Neural progenitor cell (in vitro differentiated cells): ENCODE measurements around the gene SET. TPM values are rescaled to one million over a fixed set of nuclear protein-coding genes. Genes with fewer than 3 reads are reported as not detected.
"Not testable (repeated sequence)": the region's sequence is repeated elsewhere in the genome, so short reads cannot be mapped to it uniquely, and the experiment has no call there.

ENCODE experiments used
- DNase-seq: peaks from one replicate; pipeline ENCODE4 v3.0.0-alpha.2; 2016; ENCODE audit warnings: low spot score
- H2AFZ ChIP-seq: fragments of 200-600 bp; sonication (generic); replicated peaks from 2 replicates; pipeline ENCODE4 v1.6.1; 2016; ENCODE audit warnings: antibody characterized with exemption
- H3F3A ChIP-seq: fragments of 200-600 bp; sonication (generic); 2 replicates; pipeline ENCODE4 v1.6.1; 2016; ENCODE audit warnings: antibody characterized with exemption, low read depth
- H3K27ac ChIP-seq: fragments of 200-600 bp; sonication (generic); 2 replicates; pipeline ENCODE4 v1.5.1; 2016; ENCODE audit warnings: mild to moderate bottlenecking
- H3K27me3 ChIP-seq: fragments of 200-600 bp; sonication (generic); 2 replicates; pipeline ENCODE4 v1.6.1; 2016; ENCODE audit warnings: mild to moderate bottlenecking, moderate library complexity
- H3K36me3 ChIP-seq: fragments of 200-600 bp; sonication (generic); 2 replicates; pipeline ENCODE4 v1.5.1; 2016
- H3K4me1 ChIP-seq: fragments of 200-600 bp; sonication (generic); 2 replicates; pipeline ENCODE4 v1.6.1; 2016; ENCODE audit warnings: mixed run types
- H3K4me2 ChIP-seq: fragments of 200-600 bp; sonication (generic); 2 replicates; pipeline ENCODE4 v1.6.1; 2016
- H3K4me3 ChIP-seq: fragments of 200-600 bp; sonication (generic); 2 replicates; pipeline ENCODE4 v1.5.1; 2016
- H3K79me2 ChIP-seq: fragments of 200-600 bp; sonication (generic); 2 replicates; pipeline ENCODE4 v1.6.1; 2016; ENCODE audit warnings: low read depth
- H3K9ac ChIP-seq: fragments of 200-600 bp; sonication (generic); 2 replicates; pipeline ENCODE4 v1.6.1; 2016
- H3K9me3 ChIP-seq: fragments of 200-600 bp; sonication (generic); 2 replicates; pipeline ENCODE4 v1.5.1; 2016; ENCODE audit warnings: low read depth
- H4K20me1 ChIP-seq: fragments of 200-600 bp; sonication (generic); 2 replicates; pipeline ENCODE4 v1.6.1; 2016; ENCODE audit warnings: low read depth
- H3K27ac Mint-ChIP-seq: 3 replicates; pipeline ENCODE4 v1.8.0; 2021; ENCODE audit warnings: mixed read lengths
- H3K27me3 Mint-ChIP-seq: 2 replicates; pipeline ENCODE4 v1.8.0; 2022; ENCODE audit warnings: low read depth, mild to moderate bottlenecking, inconsistent platforms, moderate library complexity, mixed read lengths; ENCODE audit not compliant: insufficient read depth
- H3K36me3 Mint-ChIP-seq: 3 replicates; pipeline ENCODE4 v1.8.0; 2021; ENCODE audit warnings: mixed read lengths
- H3K4me1 Mint-ChIP-seq: 3 replicates; pipeline ENCODE4 v1.8.0; 2021; ENCODE audit warnings: mixed read lengths
- H3K4me3 Mint-ChIP-seq: 3 replicates; pipeline ENCODE4 v1.8.0; 2021; ENCODE audit warnings: mild to moderate bottlenecking, moderate library complexity, mixed read lengths
- H3K9me3 Mint-ChIP-seq: 3 replicates; pipeline ENCODE4 v1.8.0; 2020; ENCODE audit warnings: mixed read lengths
- EZH2 ChIP-seq: fragments of 200-600 bp; sonication (generic); IDR thresholded peaks from 2 replicates; pipeline ENCODE4 v1.6.1; 2017; ENCODE audit warnings: antibody characterized with exemption, mild to moderate bottlenecking, moderate library complexity
- EZH2phosphoT487 ChIP-seq: fragments of 200-600 bp; sonication (generic); IDR thresholded peaks from 2 replicates; pipeline ENCODE4 v1.6.1; 2017; ENCODE audit warnings: antibody characterized with exemption
- total RNA-seq: library from RNA; depleted of rRNA; stranded (reverse); fragments of >200 nt; gene quantifications from 2 replicates; pipeline ENCODE4 v1.2.3, GENCODE V29; 2015; ENCODE audit warnings: low replicate concordance
- TF ChIP-seq, protein P1 (sequence below): fragments of 200-600 bp; sonication (generic); IDR thresholded peaks from 2 replicates; pipeline ENCODE4 v1.5.1; 2017; ENCODE audit warnings: antibody characterized with exemption, mild to moderate bottlenecking

The SET gene
- total RNA-seq, 1 donor from 2014 or later = 1,683 TPM

DNA sequence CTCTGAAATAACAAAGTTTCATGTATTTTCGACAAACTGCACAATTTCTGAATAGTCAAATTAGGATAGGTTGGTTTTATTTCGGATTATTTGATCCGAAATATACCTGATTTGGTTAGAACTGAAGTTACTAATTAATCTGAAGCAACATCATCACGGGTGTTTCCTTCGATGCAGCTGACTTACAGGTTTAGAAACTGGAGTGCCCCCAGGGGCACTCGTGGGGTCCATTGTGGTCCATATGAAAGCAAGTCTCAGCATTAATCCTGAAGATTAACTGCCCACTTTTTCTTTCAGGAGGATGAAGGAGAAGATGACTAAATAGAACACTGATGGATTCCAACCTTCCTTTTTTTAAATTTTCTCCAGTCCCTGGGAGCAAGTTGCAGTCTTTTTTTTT, 5.3 kb downstream of the SET start:
- peaks cover 19% of the 10 kb centered on the region for H3K4me1 Mint-ChIP-seq
- H3K27ac ChIP-seq = no peak overlapping the region
- H3K36me3 ChIP-seq = peaks cover 42% of the 10 kb centered on the region
- peaks cover 14% of the 10 kb centered on the region for H3K4me1 ChIP-seq
- no peak for DNase-seq
- H3K4me2 ChIP-seq = no peak overlapping the region
- H3K27me3 Mint-ChIP-seq = no peaks in the 10 kb centered on the region
- H3K9me3 ChIP-seq = no peaks in the 10 kb centered on the region
- no peak overlapping the region for H2AFZ ChIP-seq
- H3K9me3 Mint-ChIP-seq = no peaks in the 10 kb centered on the region
- peaks cover 80% of the 10 kb centered on the region for H3F3A ChIP-seq
- H3K27me3 ChIP-seq = no peaks in the 10 kb centered on the region
- H3K4me3 Mint-ChIP-seq = no peak overlapping the region
- H4K20me1 ChIP-seq = peaks cover 73% of the 10 kb centered on the region
- no peak overlapping the region for H3K27ac Mint-ChIP-seq
- no peak overlapping the region for H3K9ac ChIP-seq
- peaks cover 43% of the 10 kb centered on the region for H3K36me3 Mint-ChIP-seq
- H3K79me2 ChIP-seq = peaks cover 59% of the 10 kb centered on the region
- no peak for TF ChIP-seq EZH2
- TF ChIP-seq EZH2phosphoT487 = no peak
- TF ChIP-seq, protein P1, sequence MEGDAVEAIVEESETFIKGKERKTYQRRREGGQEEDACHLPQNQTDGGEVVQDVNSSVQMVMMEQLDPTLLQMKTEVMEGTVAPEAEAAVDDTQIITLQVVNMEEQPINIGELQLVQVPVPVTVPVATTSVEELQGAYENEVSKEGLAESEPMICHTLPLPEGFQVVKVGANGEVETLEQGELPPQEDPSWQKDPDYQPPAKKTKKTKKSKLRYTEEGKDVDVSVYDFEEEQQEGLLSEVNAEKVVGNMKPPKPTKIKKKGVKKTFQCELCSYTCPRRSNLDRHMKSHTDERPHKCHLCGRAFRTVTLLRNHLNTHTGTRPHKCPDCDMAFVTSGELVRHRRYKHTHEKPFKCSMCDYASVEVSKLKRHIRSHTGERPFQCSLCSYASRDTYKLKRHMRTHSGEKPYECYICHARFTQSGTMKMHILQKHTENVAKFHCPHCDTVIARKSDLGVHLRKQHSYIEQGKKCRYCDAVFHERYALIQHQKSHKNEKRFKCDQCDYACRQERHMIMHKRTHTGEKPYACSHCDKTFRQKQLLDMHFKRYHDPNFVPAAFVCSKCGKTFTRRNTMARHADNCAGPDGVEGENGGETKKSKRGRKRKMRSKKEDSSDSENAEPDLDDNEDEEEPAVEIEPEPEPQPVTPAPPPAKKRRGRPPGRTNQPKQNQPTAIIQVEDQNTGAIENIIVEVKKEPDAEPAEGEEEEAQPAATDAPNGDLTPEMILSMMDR = no peak
- no peak overlapping the region for H3K4me3 ChIP-seq

GRCh38 chr9:128696923-128697707, 8.1 kb downstream of the SET start:
- Mint-ChIP-seq H3K9me3 (no peaks in the 10 kb centered on the region), H3K4me1 (peaks cover 14% of the 10 kb centered on the region), H3K27me3 (no peaks in the 10 kb centered on the region), H3K36me3 (peaks cover 29% of the 10 kb centered on the region), H3K4me3 (no peak overlapping the region), H3K27ac (no peak overlapping the region)
- Histone ChIP-seq H3K9ac (no peak overlapping the region), H3K36me3 (peaks cover 31% of the 10 kb centered on the region), H4K20me1 (peaks cover 52% of the 10 kb centered on the region), H3K27ac (peak overlapping the region; percentile 47), H3F3A (peaks cover 80% of the 10 kb centered on the region), H3K4me3 (no peak overlapping the region), H2AFZ (no peak overlapping the region), H3K79me2 (peaks cover 34% of the 10 kb centered on the region), H3K4me1 (no peaks in the 10 kb centered on the region), H3K9me3 (no peaks in the 10 kb centered on the region), H3K4me2 (no peak overlapping the region), H3K27me3 (no peaks in the 10 kb centered on the region)
- no peak for DNase-seq
- TF ChIP-seq, protein P1 = no peak
- TF ChIP-seq EZH2 (no peak), EZH2phosphoT487 (no peak)

- not testable (repeated sequence) for H3K4me2 ChIP-seq, H3K27me3 ChIP-seq, H3K27me3 Mint-ChIP-seq, H3K4me3 Mint-ChIP-seq, H3K9ac ChIP-seq, H3K27ac Mint-ChIP-seq, H3K4me1 ChIP-seq, H2AFZ ChIP-seq, DNase-seq, H3K9me3 Mint-ChIP-seq, H3K4me3 ChIP-seq, H3K27ac ChIP-seq, H3K9me3 ChIP-seq
- peaks cover 19% of the 10 kb centered on the region for H3K36me3 Mint-ChIP-seq
- H3K79me2 ChIP-seq = peaks cover 13% of the 10 kb centered on the region
- H3F3A ChIP-seq = peaks cover 66% of the 10 kb centered on the region
- peaks cover 15% of the 10 kb centered on the region for H3K4me1 Mint-ChIP-seq
- peaks cover 35% of the 10 kb centered on the region for H4K20me1 ChIP-seq
- peaks cover 11% of the 10 kb centered on the region for H3K36me3 ChIP-seq
These were observed 10.2 kb downstream of the SET start for GRCh38 chr9:128699096-128699795.
